Esophagus muscularis mucosa (tissue), 3 donors: ENCODE data around the gene GIPC1.

Source experiments
- CTCF ChIP-seq, 3 experiments: fragments of 200-600 bp in 2 of 3; fragments of 450-650 bp in 1 of 3; sonication (generic) in 2 of 3; IDR thresholded peaks; one replicate each; pipeline ENCODE4 v1.5.1; 2017 to 2019; ENCODE audit warnings: antibody characterized with exemption in 3 of 3, mild to moderate bottlenecking in 2 of 3, moderate library complexity in 1 of 3
- POLR2A ChIP-seq: fragments of 450-650 bp; IDR thresholded peaks from one replicate; pipeline ENCODE4 v1.6.1; 2017; ENCODE audit warnings: antibody characterized with exemption, moderate library complexity, mild to moderate bottlenecking, low read depth

GRCh38 chr19:14528419-14529253 lies 32.7 kb upstream of the GIPC1 start:
- no peak for TF ChIP-seq POLR2A
- TF ChIP-seq CTCF (IDR thresholded peaks at IDR 0.05): no peak
